RKO (cell line): ENCODE measurements around the gene SART1.
"Not testable (repeated sequence)": the region's sequence is repeated elsewhere in the genome, so short reads cannot be mapped to it uniquely, and the experiment has no call there.

Source experiments
- DNase-seq: peaks from one replicate; pipeline ENCODE4 v3.0.0-alpha.2; 2016; ENCODE audit warnings: low spot score

The SART1 gene

GRCh38 chr11:65988791-65989592 is 27.5 kb downstream of the SART1 start:
- peak; percentile 96 for DNase-seq

- no peak for DNase-seq
Observed at GRCh38 chr11:65992056-65992455, 30.5 kb downstream of the SART1 start.

GRCh38 chr11:65997286-65997685 is 35.8 kb downstream of the SART1 start:
- DNase-seq, result no peak

- DNase-seq, result peak; percentile 97
Observed at GRCh38 chr11:66001942-66002647, 40.6 kb downstream of the SART1 start, which contains the start of the genes BANF1 and EIF1AD. TSS of gene BANF1 (plus strand) at chr11:66002503. CDS start at chr11:66003251, 748 bp downstream. TSS of gene EIF1AD (minus strand) at chr11:66002157. CDS start at chr11:66000389, 1,768 bp downstream.

GRCh38 chr11:66002648-66003225 is 41.2 kb downstream of the SART1 start:
- peak; percentile 51 for DNase-seq

GRCh38 chr11:66003291-66003690 is 41.8 kb downstream of the SART1 start:
- no peak for DNase-seq

- no peak for DNase-seq
Observed at GRCh38 chr11:66004186-66004585, 42.7 kb downstream of the SART1 start.

GRCh38 chr11:66006134-66006890 is 44.8 kb downstream of the SART1 start:
- no peak for DNase-seq

GRCh38 chr11:66006891-66007176 is 45.3 kb downstream of the SART1 start:
- DNase-seq, result no peak

- no peak for DNase-seq
Observed at GRCh38 chr11:66007201-66007634, 45.7 kb downstream of the SART1 start.

- no peak for DNase-seq
Observed at GRCh38 chr11:66008095-66008467, 46.5 kb downstream of the SART1 start.

GRCh38 chr11:66008468-66009101 is 47.1 kb downstream of the SART1 start:
- DNase-seq, result no peak

- not testable (repeated sequence) for DNase-seq
Observed at GRCh38 chr11:66010036-66010435, 48.5 kb downstream of the SART1 start.

GRCh38 chr11:66011239-66011784 is 49.8 kb downstream of the SART1 start:
- DNase-seq, result peak; percentile 33

GRCh38 chr11:66011785-66012303 is 50.3 kb downstream of the SART1 start, which contains the start of gene CST6:
TSS of gene CST6 (plus strand) at chr11:66012008. CDS start at chr11:66012045, 37 bp downstream.
- DNase-seq, result no peak

- no peak for DNase-seq
Observed at GRCh38 chr11:66012371-66012945, 50.9 kb downstream of the SART1 start.

- DNase-seq, result no peak
Observed at GRCh38 chr11:66012946-66013761, 51.6 kb downstream of the SART1 start.

- DNase-seq, result no peak
Observed at GRCh38 chr11:66013762-66014100, 52.2 kb downstream of the SART1 start.

- no peak for DNase-seq
Observed at GRCh38 chr11:66014804-66015453, 53.4 kb downstream of the SART1 start.
